MCF 10A (cell line): ENCODE data around the gene PHF13. TPM values are rescaled to one million over a fixed set of nuclear protein-coding genes. Genes with fewer than 3 reads are reported as not detected.

Experiments used
- BruUV-seq: library from RNA; stranded (reverse); fragments of 400-500 nt; replicated peaks from 2 replicates; lab custom pipeline; 2021; lab: Mats Ljungman, UMichigan
- CTCF ChIA-PET: fragments of 300-600 bp; sonication (Branson Sonifier 250); formaldehyde crosslinking; extraction: SDS; loops from one replicate; lab custom pipeline; 2021; ENCODE audit warnings: antibody characterized with exemption, inconsistent platforms; lab: Yijun Ruan, JAX
- POLR2A ChIA-PET: fragments of 300-600, 350-650 bp; sonication (Branson Sonifier 250); formaldehyde crosslinking; extraction: SDS; loops from one replicate; lab custom pipeline; 2020; ENCODE audit warnings: antibody characterized with exemption, inconsistent platforms; lab: Yijun Ruan, JAX
- DNase-seq: peaks from one replicate; pipeline ENCODE4 v3.0.0-alpha.2; 2018; ENCODE audit not compliant: unreplicated experiment
- H3K27ac Mint-ChIP-seq: one replicate; pipeline ENCODE4 v1.8.0; 2022; ENCODE audit warnings: mild to moderate bottlenecking, low read depth, mixed read lengths; ENCODE audit not compliant: unreplicated experiment
- H3K27me3 Mint-ChIP-seq: one replicate; pipeline ENCODE4 v1.8.0; 2022; ENCODE audit warnings: mixed read lengths; ENCODE audit not compliant: insufficient read depth, unreplicated experiment
- H3K36me3 Mint-ChIP-seq: one replicate; pipeline ENCODE4 v1.8.0; 2022; ENCODE audit warnings: mild to moderate bottlenecking, moderate library complexity, mixed read lengths; ENCODE audit not compliant: insufficient read depth, unreplicated experiment
- H3K4me1 Mint-ChIP-seq: one replicate; pipeline ENCODE4 v1.8.0; 2022; ENCODE audit warnings: mixed read lengths; ENCODE audit not compliant: insufficient read depth, unreplicated experiment
- H3K4me3 Mint-ChIP-seq: one replicate; pipeline ENCODE4 v1.8.0; 2022; ENCODE audit warnings: mild to moderate bottlenecking, moderate library complexity, mixed read lengths; ENCODE audit not compliant: unreplicated experiment
- H3K9me3 Mint-ChIP-seq: one replicate; pipeline ENCODE4 v1.8.0; 2022; ENCODE audit warnings: mixed read lengths; ENCODE audit not compliant: unreplicated experiment
- intact Hi-C: fragments of 100-400 bp; cut with micrococcal nuclease; formaldehyde crosslinking; loops from 2 replicates; pipeline ENCODE4 v1.14.1; 2022
- total RNA-seq: library from RNA; stranded (reverse); gene quantifications from 2 replicates; pipeline ENCODE4 v1.2.3, GENCODE V29; 2022
- TF ChIP-seq, protein P1 (sequence below): fragments of 200-600 bp; IDR thresholded peaks from one replicate; pipeline ENCODE4 v1.8.0; 2022; ENCODE audit warnings: antibody characterized with exemption, mild to moderate bottlenecking; ENCODE audit not compliant: unreplicated experiment

Gene PHF13
- total RNA-seq, 1 experiment from 2014 or later = 10.3 TPM

GRCh38 chr1:6601049-6601922 lies 12.2 kb upstream of the PHF13 start:
- CTCF ChIA-PET = interaction anchor here (0.6 to 3.0 kb wide), 6 partner anchors 9 to 211 kb away, joined by 3 to 10 read pairs (median 3); no protein-coding TSS in a partner anchor
- peaks cover 17% of the 10 kb centered on the region for H3K4me1 Mint-ChIP-seq

GRCh38 chr1:6601923-6602668 lies 11.4 kb upstream of the PHF13 start:
- Mint-ChIP-seq H3K27ac (peak overlapping the region; percentile 99), H3K4me1 (peaks cover 17% of the 10 kb centered on the region), H3K27me3 (no peaks in the 10 kb centered on the region), H3K9me3 (no peaks in the 10 kb centered on the region), H3K4me3 (peak overlapping the region; percentile 99), H3K36me3 (peaks cover 38% of the 10 kb centered on the region)
- intact Hi-C loops = loop anchor here (1.0 kb wide), 1 partner anchor 22 kb away; no protein-coding TSS in a partner anchor
- TF ChIP-seq, protein P1, sequence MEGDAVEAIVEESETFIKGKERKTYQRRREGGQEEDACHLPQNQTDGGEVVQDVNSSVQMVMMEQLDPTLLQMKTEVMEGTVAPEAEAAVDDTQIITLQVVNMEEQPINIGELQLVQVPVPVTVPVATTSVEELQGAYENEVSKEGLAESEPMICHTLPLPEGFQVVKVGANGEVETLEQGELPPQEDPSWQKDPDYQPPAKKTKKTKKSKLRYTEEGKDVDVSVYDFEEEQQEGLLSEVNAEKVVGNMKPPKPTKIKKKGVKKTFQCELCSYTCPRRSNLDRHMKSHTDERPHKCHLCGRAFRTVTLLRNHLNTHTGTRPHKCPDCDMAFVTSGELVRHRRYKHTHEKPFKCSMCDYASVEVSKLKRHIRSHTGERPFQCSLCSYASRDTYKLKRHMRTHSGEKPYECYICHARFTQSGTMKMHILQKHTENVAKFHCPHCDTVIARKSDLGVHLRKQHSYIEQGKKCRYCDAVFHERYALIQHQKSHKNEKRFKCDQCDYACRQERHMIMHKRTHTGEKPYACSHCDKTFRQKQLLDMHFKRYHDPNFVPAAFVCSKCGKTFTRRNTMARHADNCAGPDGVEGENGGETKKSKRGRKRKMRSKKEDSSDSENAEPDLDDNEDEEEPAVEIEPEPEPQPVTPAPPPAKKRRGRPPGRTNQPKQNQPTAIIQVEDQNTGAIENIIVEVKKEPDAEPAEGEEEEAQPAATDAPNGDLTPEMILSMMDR = no peak
- no peak for DNase-seq
- ChIA-PET CTCF (interaction anchor here (0.9 to 3.0 kb wide), 4 partner anchors 8 to 211 kb away, joined by 3 to 10 read pairs (median 4); no protein-coding TSS in a partner anchor), POLR2A (interaction anchor here (0.5 to 7.4 kb wide), 17 partner anchors 9 to 592 kb away, joined by 3 to 103 read pairs (median 8); partner anchors contain the start of genes CAMTA1, NOL9, PHF13 and PLEKHG5)
- no TSS peak for BruUV-seq

More at GRCh38 chr1:6601049-6601922, 12.2 kb upstream of the PHF13 start:
- Mint-ChIP-seq H3K27me3 (no peaks in the 10 kb centered on the region), H3K4me3 (peak overlapping the region; percentile 99), H3K36me3 (peaks cover 47% of the 10 kb centered on the region), H3K9me3 (no peaks in the 10 kb centered on the region), H3K27ac (peak overlapping the region; percentile 99)
- BruUV-seq = TSS peak; percentile 74
- intact Hi-C loops = loop anchor here (1.0 kb wide), 1 partner anchor 21 kb away; no protein-coding TSS in a partner anchor
- peak; percentile 97 for DNase-seq
- POLR2A ChIA-PET = interaction anchor here (0.5 to 7.4 kb wide), 24 partner anchors 9 to 591 kb away, joined by 3 to 103 read pairs (median 6); partner anchors contain the start of genes CAMTA1, NOL9, PHF13 and PLEKHG5
- TF ChIP-seq, protein P1 = no peak

DNA sequence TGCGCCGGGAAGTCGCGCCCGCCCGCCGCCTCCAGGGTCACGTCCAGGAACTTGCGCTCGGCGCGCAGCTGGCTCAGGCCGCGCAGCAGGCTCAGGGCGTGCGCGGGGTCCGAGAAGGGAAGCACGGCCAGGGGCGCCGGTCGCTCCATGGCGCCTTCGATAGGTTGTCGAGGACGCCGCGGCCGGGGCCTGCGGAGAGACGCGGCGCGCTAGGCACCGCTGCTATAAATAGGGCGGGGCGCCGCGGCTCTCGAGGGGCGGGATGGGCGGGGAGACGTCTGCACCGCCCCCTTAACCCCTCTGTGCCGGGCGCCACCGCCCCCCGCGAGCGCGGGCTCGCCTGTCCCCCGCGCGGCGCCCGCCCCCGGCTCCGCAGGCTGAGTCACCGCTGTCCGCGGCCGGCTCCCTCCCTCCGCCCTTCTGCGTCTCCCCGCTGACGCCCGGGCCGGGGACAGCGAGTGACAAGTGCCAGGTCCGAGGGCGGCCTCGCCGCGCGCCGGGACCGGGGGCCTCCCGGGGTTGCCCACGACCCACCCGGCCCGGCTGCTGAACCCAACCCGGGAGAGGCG lies 10.8 kb upstream of the PHF13 start, which contains the start of gene KLHL21:
KLHL21 (minus strand) TSS at position 201 of the 569 bp plus-strand sequence; CDS start at position 149, 52 bp downstream.
- Mint-ChIP-seq H3K27ac (peak within 1 kb of the TSS; percentile 99), H3K36me3 (peaks cover 32% of the 10 kb centered on the region), H3K27me3 (no peaks in the 10 kb centered on the region), H3K4me3 (peak within 1 kb of the TSS; percentile 99), H3K4me1 (peaks cover 17% of the 10 kb centered on the region), H3K9me3 (no peaks in the 10 kb centered on the region)
- no TSS peak for BruUV-seq
- TF ChIP-seq, protein P1 = no peak
- intact Hi-C loops = loop anchor here (1.0 kb wide), 1 partner anchor 10 kb away; no protein-coding TSS in a partner anchor
- peak; percentile 82 for DNase-seq
- CTCF ChIA-PET = interaction anchor here (0.7 to 1.8 kb wide), 2 partner anchors 13 to 208 kb away, joined by 3 to 5 read pairs; no protein-coding TSS in a partner anchor
- POLR2A ChIA-PET = interaction anchor here (0.9 to 7.4 kb wide), 16 partner anchors 8 to 396 kb away, joined by 3 to 103 read pairs (median 12); partner anchors contain the start of genes CAMTA1, NOL9, PHF13 and PLEKHG5
